HG02970 (cell line): ENCODE data around the gene SLC16A12.

Experiments
- ATAC-seq: cut with Tn5 transposase; IDR thresholded peaks from one replicate; pipeline ENCODE4 v1.9.1; 2021; ENCODE audit warnings: mild to moderate bottlenecking, moderate library complexity, moderate number of reproducible peaks; ENCODE audit not compliant: unreplicated experiment, low FRiP score

The SLC16A12 gene, protein sequence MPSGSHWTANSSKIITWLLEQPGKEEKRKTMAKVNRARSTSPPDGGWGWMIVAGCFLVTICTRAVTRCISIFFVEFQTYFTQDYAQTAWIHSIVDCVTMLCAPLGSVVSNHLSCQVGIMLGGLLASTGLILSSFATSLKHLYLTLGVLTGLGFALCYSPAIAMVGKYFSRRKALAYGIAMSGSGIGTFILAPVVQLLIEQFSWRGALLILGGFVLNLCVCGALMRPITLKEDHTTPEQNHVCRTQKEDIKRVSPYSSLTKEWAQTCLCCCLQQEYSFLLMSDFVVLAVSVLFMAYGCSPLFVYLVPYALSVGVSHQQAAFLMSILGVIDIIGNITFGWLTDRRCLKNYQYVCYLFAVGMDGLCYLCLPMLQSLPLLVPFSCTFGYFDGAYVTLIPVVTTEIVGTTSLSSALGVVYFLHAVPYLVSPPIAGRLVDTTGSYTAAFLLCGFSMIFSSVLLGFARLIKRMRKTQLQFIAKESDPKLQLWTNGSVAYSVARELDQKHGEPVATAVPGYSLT

DNA sequence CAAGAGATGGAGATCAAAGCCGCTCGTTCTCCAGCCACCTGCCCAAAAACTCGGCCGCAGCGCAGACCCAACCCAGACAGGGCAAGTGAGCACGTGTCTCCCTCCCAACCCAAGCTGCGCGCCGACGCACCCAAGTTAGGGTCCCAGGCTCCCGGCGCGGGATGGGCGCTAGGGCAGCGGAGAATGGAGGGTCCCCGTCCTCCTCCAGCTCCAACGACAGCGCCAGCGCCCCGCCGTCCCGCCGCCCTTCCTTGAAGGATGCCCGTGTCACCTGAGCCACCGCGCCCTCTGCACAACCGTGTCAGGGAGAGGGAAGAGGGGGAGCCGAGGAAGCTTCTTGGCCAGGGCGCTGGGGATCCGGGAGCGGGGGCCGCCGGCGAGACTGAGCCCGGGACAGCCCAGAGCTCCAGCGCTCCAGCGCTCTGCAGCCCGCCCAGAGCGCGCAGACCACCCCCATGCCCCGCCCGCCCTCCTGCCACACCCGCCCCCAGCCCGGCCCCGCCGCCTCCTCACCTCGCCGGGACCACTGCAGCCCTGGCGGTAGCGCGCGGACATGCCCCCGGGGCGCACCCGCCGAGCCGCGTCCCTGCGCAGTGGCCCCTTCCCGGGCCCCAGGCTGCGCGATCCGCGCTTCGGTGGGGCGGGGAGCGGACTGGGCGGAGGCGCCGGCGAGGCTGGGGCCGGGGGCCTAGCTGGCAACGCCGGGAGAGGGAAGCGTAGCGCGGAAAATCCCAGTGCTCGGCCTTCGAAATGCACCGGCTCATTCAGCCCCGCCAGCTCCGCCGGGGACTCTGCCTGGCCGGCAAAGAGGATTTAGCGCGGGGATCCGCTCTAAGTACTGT lies at the start of gene SLC16A12:
Gene SLC16A12 (minus strand): TSS at position 424 of the 842 bp plus-strand sequence. CDS start 73,016 bp downstream, outside the sequence.
- ATAC-seq: no peak

DNA sequence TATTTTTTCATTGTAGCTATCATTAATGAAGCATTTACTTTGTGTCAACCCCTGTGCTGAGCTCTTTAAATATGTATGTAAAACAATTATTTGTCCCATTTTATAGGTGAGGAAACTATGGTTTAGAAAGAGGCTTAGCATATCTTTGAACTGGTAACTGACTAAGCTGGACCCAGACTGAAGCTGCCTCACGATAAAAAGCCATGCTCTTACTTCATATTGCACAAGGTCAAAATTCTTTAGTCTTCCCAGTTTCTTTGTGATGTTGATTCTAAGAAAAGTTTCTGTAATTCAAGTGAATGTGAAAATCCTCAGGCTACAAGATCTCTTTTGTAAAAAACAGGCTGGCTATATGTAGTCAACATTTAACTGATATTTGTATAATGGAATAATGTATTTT lies 46.6 kb upstream of the SLC16A12 start:
- ATAC-seq: no peak

DNA sequence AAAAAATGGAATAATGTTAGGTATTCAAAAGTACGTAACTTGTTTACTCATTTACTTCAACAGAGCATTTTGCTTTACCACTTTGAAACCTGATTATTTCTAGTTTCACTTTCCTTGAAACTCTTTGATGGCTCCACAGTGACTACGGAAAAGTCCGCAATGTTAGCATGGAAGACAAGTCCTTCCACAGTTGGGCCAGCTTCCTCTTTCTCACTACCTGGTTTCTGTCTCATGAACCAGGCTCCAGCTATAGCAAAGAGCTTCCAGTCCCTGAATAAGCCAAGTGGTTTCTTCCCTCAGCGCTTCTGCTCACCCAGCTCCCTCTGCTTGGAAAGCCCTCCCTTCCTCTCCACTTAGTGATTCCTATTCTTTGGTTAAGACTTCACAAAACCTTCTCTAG lies 44.8 kb upstream of the SLC16A12 start:
- no peak for ATAC-seq

DNA sequence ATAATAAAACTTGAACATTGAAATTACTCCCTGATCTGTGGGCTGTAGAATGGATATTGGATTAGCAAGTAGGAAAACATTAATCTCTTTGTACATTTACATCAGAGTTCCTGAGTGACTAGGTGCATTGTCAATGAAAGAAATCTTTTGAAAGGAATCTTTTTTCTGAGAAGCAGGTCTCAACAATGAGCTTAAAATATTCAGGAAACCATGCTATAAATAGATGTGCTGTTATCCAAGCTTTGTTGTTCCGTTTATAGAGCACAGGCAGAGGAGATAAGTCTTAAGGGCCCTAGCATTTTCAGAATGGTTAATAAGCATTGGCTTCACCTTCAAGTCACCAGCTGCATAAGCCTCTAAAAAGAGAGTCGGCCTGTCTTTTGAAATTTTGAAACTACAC lies 41.3 kb upstream of the SLC16A12 start:
- no peak for ATAC-seq

DNA sequence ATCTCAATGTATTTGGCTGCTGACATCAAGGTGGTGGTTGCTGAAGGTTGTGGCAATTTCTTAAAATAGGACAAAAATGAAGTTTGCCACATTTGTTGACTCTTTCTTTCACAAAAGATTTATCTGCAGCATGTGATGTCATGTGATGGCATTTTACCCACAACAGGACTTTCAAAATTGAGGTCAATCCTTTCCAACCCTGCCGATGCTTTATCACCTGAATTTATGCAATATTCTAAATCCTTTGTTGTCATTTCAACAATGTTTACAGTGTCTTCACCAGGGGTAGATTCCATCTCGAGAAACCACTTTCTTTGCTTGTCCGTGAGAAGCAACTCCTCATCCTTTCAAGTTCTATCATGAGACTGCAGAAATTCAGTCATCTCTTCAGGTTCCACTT lies 40.6 kb upstream of the SLC16A12 start:
- no peak for ATAC-seq

DNA sequence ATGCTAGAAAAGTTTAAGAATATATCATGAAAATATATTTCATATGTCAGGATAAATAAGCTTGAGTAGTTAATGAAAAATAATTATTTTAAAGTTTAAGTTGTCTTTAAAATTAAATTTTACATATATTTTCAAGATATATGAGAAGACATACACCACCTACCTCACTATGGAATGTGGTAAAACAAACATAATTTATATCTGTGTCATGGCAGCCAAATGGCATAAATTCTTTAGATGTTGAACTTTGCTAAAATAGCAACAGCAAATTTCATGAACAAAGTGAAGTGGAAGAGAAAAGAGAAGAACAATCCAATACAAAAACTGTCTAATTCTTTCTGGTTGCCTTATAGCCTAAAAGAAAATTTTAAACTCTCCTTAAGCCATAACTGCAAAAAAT lies 39.6 kb upstream of the SLC16A12 start:
- no peak for ATAC-seq

DNA sequence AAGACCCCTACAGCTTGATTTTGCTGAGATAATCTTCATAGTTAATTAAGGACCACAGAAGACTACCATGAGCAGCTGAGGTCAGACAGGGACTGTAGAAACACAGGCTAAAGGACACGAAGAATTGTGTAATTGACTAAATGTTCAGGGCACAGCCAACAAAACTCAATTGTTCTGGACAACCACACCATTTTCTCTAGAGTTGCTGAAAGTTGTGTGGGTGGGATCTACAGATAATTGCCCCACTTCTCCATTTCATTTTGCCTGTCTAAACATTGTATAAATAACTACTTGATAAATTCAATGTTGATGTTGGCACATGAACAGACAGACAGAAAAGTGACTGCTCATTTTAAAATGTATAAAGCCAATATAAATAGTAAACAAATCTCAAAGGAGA lies 39.0 kb upstream of the SLC16A12 start:
- no peak for ATAC-seq

DNA sequence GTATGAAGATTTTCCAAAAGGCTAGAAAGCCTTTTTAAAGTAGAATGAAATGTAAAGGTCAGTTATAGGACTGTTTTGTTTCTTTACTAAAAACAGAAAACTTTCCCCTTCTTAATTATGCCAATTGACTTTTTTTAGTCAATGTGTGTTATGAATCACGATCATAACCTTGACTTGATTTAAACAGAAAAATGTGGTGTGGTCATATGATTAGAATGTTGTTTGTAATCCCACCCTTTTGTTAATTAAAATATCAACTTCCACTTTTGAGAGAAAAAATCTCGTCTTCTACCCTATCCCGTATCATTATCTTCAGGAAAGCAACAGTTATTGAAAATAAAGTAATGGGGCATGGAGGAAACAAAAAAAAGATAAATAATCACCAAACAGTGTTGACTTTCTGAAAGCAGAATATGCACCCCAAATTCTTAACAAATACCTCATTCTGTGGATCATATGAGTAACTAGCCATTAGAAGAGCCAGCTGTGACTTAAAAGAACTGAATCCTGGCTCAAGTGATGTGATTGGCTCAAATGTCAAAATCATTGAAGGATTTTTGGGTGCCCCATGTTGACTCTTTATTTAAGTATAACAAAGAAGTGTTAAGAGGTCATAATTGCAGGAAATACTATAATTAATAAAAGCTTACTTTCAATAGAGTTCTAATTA lies 32.3 kb upstream of the SLC16A12 start:
- no peak for ATAC-seq

DNA sequence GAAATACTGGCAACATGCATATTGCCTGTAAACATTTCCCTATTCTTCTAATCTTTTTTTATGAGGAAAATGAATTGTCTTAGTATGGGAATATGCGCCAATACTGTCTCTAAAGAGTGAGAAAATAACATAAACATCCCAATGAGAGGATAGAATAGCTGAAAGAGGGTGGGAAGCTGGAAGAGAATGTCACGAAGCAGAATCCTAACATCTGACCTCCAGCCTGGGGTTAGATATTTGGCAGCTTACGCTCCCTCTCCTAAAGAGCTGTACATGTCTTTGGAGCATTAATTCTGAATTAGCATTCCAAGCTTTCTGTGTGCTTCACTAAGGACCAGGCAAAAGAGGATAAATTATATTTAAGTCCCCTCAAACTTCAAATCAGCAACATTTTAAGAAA lies 31.6 kb upstream of the SLC16A12 start:
- ATAC-seq: no peak

DNA sequence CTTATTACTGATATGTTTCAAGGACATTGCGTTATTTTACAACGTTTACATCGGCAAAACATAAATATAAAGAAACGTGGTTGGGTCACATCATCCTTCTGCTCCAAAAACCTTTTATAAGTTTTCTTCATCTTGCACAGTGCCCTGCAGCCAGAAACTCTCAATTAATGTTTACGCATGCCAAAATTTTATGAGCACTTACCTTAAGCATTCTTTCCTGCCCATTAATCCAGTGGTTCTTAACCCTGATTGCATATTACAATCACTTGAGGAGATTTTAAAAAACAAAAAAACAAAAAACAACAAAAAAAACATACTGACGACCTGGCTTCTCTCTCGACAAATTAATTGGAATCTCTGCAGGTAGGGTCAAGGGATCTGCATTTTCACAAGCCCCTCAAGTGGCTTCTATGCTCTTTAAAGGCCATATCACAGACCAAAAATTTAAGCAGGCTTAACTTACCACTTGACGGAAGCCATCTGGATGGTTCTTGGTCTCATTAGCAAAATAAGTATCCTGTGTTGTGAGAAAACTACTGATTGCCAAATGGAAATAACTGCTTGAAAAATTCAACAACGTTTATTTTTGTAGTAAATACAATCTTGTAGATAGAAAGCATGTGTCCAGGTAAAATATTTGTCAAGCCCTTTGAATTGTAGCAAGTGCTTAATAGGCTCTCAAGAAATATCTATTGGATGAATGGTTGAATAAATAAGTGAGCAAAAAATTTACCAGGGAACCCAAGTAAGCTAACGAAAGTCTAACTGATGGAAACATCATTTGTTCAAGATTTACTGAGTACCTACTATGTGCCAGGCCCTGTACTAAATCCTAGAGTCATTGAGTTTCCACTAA lies 30.9 kb upstream of the SLC16A12 start:
- ATAC-seq: no peak

DNA sequence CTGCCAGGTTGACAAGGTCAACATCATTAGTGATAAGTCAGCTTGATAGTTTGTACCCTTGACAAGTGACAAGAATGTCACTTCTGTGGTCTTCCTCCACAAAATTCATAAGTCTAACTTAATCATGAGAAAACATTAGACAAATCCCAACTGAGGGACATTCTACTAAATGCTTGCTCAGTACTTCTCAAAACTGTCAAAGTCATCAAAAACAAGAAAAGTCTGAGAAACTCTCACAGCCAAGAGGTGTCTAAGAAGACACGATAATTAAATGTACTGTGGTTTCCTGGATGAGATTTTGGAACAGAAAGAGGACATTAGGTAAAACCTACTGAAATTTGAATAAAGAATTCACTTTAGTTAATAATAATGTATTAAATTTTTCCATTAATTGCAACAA lies 29.8 kb upstream of the SLC16A12 start:
- ATAC-seq: no peak

DNA sequence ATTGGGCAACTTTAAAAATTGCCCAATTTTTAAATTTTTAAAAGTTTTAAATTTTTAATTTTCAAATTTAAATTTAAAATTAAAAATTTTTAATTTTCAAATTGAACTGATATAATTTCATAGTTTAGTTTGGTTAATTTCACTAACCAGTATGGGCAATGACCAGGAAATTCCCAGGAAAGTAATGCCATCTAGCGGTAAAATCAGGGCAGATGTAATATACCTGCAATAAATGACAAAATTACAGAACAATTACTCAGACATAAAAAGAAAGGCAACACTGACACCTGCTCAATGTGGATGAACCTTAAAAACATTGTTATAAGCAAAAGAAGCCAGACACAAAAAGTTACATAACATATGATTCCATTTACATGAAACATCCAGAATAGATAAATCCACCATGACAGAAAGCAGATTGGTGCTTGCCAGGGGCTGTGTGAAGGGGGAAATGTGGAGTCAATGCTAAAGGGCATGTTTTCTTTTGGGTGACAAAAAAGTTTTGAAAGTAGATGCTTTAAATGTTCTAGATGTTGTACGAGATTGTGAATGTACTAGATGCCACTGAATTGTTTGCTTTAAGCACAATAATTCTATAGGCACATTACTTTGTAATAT lies 28.6 kb upstream of the SLC16A12 start:
- no peak for ATAC-seq

DNA sequence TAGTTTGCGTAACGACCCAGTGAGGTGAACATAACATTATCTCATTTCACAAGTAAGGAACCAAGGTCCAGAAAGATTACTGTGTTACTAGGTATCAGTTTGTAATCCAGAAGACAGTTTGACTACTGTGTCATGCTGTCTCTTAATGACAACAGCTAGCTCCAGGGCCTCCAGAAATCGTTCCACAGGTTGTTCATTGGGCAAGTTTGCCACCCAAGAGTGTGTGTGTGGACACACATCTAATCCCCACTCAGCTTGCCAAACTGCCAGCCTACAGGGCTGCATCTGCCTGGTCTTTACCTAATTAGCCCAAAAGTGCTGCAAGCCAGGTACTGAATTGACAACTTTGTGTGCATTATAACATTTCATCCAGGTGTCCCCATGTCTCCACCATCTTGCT lies 27.9 kb upstream of the SLC16A12 start:
- ATAC-seq: no peak

DNA sequence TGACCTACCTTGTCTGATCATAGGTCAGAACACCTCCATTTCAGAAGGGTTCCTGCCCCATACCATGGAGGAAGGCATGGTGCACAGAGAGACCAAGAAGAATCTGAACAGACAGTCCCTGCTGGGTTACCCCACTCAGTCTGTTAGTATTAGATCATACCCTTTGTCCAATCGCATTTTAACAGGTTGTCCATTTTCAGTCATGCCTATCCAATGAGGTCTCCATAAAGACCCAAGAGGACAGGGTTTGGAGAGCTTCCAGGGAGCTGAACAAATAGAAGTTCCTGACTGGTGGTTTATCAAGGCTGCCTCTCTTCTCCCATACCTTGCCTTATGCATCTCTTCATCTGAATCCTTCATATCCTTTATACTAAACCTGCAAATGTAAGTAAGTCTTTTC lies 21.2 kb upstream of the SLC16A12 start:
- no peak for ATAC-seq

DNA sequence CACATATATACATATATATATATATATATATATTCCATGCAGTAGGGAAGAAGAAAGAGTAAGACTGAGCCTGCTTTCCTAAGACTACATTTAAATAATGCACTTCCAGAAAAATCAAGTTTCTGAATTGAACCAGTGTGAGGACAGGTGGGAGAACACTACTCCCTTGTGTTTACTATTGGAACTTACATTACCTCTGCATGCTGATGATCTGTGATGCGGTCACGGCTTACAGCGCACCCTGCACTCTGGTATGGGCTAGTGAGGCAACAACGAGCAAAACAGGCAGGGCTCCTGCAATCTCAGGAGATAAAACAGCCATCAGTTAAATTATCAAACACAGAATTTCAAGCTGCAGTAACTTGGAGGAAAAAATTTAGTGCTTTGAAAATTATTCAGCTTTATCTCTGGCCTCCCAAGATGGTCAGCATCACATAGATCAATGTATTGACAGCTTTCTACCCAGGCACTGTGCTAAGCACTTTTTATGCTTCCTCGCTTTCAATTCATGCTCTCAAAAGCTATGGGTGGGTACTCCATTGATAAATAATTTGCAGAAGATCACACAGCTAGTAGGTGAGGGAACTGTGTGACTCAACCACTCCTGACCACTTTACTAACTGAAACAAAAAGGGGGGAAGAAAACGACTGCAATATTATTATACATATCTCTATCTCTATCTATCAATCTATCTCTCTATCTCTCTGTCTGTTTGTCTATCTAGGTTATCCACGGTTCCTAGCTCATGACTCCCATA lies 20.5 kb upstream of the SLC16A12 start:
- no peak for ATAC-seq

DNA sequence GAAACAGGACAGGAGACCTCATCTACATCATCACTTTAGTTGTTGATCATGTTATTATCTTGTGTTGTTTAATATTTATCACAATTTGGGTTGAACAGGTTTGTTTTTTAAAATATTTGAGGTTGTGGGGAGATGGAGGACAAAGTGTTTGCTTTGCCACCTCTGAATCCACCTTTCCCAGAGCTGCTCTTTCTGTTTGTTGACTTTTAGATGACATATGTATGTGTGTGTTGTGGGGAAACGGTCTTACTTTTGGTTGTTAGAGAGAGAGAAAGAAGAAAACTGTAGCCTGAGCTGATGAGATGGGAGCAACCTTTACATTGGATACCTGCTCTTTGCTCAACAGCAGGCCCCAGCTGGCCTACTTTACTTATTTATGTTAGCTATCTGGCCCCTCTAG lies 19.0 kb upstream of the SLC16A12 start:
- ATAC-seq: no peak

DNA sequence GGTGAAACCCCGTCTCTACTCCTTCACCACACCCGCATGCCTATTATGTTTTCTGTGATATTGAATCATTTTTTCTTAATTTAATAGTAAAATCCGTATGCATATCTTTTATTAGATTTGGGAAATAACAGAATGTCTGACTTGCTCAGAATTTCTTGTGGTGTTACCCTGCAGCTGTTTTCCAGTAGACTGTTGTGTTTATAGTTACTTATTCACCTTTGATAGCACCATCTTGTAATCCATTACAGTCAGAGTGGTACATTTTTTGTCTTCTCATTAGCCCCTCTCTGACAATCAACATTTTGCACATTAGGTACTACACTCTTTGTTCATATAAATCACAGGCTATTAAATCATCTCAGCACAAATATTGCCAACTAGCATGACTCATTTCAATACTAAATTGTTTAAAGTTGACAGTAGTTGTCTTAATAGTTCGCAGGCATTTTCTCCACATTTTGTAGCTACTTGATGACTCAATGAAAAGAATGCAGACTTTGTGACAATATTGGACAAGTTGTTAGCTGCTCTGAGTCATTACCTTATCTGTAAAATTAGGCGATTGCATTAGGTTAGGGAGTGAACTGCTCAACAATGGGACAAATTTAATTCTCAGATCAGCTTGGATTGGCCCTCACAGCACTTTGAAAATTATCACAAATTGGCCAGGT lies 17.8 kb upstream of the SLC16A12 start:
- no peak for ATAC-seq

DNA sequence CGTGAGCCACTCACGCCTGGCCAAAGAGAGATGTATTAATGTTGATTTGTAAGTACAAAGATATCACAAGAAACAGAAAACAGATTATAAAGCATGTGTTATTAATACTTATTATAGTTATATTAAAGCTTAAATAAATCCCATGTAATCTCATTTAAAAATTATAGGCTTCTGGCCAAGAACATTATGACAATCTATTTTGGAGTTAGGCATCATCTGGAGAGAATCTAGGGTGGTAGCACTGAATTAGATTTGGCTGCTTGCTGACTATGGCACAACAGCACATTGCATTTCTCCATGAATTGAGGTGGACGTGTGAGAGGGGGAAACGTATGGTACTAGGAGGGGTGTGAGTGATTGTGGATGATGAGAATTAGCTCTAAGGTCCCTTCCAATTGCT lies 16.8 kb upstream of the SLC16A12 start:
- ATAC-seq: no peak
